A673 (cell line): ENCODE results near the gene CCDC12.

Source experiments
- EZH2 ChIP-seq: fragments of 200-600 bp; sonication (generic); IDR thresholded peaks from 2 replicates; pipeline ENCODE4 v1.6.1; 2017; ENCODE audit warnings: borderline replicate concordance, low read depth, mild to moderate bottlenecking, mixed read lengths, antibody characterized with exemption, low read length; ENCODE audit not compliant: poor library complexity, severe bottlenecking
- TF ChIP-seq, protein P1 (sequence below): fragments of 300-800, 200-600 bp; sonication (generic); conservative IDR thresholded peaks from 2 replicates; pipeline ENCODE4 v1.5.1; 2017; ENCODE audit warnings: low read depth, mild to moderate bottlenecking, antibody characterized with exemption, low read length, moderate library complexity, mixed read lengths

DNA sequence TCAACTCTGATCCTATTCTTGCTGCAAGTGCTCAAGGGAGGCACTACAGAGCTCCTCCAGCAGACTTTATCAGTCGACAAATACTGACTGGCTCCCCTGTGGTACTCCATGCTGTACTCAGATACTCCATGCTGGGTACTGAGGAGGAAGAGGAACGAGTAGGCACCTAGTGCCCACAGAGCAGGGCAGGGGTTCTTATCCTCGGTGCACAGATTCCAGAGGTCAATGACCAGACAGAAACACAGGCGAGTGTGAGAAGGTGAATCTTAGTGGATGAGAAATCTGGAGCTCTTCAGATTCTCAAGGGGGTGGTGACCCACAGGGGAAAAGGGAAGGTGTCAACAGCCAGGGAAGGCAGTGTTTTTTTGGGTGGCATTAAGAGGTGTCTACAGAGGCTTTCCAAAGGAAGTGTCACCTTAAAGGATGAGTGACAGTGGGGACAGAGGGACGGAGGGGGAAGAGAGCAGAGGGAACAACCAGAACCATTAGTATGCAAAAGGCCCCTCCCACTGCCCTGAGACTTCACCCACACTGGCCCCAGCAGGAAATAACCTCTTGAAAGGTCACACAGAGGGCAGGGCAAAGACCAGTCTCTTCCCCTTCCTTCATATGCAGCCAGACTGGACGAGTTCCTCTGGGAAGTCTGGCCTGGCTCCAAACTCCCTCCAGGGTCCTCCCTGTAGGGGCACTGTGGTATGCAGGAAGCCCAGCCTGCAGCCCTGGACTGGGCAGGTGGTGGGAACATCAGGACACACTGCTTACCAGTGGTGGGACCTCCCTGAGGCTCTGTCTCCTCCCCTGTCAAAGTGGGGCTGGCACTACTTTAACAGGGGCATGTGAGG is 27.5 kb downstream of the CCDC12 start:
- TF ChIP-seq, protein P1, sequence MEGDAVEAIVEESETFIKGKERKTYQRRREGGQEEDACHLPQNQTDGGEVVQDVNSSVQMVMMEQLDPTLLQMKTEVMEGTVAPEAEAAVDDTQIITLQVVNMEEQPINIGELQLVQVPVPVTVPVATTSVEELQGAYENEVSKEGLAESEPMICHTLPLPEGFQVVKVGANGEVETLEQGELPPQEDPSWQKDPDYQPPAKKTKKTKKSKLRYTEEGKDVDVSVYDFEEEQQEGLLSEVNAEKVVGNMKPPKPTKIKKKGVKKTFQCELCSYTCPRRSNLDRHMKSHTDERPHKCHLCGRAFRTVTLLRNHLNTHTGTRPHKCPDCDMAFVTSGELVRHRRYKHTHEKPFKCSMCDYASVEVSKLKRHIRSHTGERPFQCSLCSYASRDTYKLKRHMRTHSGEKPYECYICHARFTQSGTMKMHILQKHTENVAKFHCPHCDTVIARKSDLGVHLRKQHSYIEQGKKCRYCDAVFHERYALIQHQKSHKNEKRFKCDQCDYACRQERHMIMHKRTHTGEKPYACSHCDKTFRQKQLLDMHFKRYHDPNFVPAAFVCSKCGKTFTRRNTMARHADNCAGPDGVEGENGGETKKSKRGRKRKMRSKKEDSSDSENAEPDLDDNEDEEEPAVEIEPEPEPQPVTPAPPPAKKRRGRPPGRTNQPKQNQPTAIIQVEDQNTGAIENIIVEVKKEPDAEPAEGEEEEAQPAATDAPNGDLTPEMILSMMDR = no peak
- no peak for TF ChIP-seq EZH2
